Measurements from ENCODE around the gene FMNL3.

The FMNL3 gene

GRCh38 chr12:49673446-49674317 lies 33.5 kb downstream of the FMNL3 start:
- peak; percentile 94 for DNase-seq

DNA sequence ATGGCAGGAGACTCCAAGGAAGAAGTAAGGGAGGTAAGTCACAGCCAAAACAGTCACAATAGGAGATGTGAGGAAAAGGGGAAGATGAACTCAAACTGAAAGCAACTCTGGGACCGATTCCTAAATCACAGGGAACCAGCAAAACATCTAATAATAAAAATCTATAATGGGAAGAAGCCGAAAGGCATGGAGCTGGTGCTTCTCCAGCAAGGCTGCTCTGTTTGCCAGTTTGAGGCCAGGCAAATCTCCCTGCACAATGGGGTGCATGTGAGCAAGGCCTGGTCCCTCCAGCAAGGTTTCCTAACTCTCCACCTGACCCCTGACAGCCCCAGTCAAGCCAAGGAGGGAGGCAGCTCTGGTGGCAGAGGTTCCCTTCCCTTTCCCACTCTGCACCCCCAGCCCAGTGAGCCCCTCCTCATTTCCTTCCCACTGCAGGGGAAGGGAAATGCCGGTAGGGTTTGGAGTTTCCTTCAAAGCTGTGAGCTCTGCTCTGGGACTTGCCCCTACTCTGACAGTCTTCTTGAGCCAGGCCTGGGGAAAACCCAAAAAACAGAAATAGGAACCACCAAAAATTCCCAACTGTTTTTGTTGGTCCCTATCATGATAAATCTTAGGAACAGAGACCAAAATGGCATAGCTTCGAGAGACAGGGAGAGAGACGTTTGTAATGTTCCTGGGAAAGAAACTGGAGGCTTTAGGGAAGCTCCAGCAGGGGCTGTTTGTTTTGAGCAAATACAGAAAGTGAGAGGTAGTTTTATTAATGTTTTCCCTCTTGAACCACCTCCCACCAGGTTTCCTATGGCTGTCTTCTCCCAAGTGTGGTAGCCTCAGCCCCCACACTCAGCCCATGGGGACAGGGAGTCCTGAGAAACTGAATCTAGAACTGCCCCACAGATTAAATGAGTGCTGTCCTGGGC lies 34.6 kb downstream of the FMNL3 start:
- DNase-seq, result no peak

- DNase-seq, result no peak
Observed at GRCh38 chr12:49671031-49671765, 36.0 kb downstream of the FMNL3 start.

- no peak for DNase-seq
Observed at GRCh38 chr12:49669796-49670195, 37.4 kb downstream of the FMNL3 start.

DNA sequence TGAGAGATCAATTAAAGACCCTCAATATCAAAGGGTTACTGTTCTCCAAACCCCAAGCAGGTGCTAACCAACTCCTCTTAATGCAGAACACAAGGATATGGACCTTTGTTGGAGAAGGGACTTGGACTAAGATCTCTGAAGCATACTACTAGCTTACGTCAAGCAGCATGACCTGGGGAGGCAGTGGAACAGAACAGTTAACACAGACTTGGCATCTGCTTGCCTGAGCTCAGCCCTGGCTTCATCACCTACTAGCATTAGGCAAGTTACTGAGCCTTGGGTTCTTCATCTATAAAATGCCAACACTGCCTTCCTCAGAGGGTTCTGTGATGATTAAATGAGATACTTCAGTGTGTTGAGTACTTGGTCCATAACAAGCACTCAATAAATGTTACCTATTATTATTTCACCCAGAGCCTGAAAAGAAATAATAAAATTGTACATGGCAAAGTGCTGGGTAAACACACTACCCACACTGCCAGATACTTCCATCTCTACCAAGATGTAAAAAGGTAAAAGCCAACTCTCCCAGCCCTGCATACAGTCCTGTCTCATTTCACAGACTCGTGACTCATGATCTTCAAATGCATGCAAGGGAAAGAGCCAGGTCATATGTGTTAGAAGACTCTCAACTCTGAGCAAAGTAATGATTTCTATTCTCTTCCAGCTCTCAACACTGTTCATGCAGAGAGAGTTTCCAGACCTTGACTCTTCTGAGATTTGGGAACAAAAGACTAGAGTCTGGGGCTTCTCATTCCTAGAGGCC lies 39.7 kb downstream of the FMNL3 start:
- DNase-seq, result no peak

DNA sequence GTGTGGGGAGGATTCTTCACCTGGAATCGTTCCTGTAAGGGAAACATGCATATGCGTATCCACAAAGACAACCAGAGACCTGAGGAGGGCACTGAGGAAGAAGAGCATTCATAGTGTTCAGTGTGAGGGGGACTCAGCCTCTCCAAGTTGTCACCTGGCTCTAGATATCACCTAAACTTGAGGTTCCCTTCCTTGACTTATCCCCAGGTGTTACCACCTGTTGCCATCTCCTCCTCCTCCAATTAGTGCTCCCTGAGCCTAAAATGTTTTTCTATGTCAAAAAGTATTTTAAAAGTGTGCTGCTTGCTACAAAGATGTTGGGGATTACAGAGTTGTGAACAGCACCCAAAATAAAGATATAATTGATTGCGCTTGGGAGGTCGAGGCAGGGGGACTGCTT lies 41.0 kb downstream of the FMNL3 start:
- no peak for DNase-seq

- no peak for DNase-seq
Observed at GRCh38 chr12:49665384-49665783, 41.8 kb downstream of the FMNL3 start.

GRCh38 chr12:49664591-49665239 lies 42.5 kb downstream of the FMNL3 start:
- no peak for DNase-seq

- no peak for DNase-seq
Observed at GRCh38 chr12:49664167-49664566, 43.0 kb downstream of the FMNL3 start.

DNA sequence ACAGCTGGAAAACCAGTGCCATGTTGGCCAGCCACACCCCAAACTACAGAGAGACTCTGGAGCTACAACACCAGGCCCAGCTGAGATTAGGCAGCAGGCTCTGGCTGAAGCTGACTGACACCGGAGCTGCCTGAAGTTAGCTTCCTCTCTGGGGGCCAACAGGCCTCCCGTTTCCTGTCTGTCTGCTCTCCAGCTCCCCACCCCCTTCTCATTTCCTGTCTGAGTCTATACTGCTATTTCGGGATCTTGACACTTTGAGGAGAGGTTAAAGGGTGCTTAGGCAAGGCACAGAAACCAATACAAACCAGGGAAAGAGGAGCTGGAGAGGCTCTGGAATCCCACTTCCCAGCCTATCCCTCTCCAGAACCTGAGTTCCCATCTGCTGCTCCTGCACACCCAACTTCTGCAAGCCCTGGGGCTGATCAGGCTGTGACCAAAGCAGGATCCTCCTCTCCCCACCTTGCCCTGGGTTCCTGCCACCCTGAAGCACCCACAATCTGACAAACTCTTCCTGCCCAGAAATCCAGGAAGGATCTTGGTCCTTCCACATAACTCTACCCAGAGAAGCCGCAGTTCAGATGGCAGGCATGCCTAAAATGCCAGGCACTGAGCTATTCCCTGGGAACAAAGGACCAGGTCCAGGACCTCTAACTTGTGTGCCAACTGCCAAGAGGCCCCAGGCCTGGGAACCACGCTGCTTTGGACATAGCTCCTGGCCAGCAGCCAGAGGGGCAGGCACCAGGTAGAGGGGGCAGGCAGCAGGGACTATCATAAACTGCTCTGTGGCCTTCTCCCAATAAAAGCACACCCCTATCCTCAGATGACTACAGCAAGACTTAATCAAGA lies 44.0 kb downstream of the FMNL3 start:
- peak; percentile 54 for DNase-seq

DNA sequence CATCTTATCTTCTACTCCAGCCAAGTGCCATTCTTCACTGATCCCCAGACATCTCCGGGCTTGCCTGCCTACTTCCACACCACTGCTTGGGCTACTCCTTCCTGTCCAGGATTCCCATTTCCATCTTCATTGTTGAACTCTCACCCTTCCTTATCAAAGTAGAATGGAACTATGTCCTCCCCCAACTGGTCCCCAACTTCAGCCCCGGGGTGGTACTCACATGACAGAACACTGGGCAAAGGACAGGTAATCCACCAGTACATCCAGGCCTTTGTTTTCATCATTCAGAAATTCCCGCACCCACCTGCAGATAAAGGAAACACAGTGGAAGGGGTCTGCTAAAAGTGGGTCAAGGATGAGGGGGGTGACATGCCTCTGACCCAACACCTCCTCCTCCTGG lies 45.5 kb downstream of the FMNL3 start:
- DNase-seq, result no peak

GRCh38 chr12:49661191-49661590 lies 46.0 kb downstream of the FMNL3 start:
- DNase-seq, result no peak

DNA sequence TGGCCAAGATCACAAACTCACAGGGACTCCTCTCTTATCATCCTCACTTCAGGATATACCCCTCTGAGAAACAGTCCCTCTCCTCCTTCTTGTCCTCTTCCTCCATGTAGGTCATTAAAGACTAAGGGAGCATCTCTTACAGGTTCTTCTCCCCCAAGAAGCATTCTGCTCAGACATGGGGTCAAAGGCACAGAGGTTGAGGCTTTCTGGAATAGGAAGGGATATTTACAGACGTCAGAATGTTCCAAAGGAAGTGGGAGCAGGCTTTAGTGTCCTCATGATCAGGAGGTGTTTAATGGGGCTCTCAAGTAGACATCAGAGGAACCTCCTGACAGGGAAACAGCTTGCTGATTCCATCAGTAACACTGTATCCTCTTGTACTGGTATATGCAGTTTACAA lies 47.5 kb downstream of the FMNL3 start:
- DNase-seq, result no peak

DNA sequence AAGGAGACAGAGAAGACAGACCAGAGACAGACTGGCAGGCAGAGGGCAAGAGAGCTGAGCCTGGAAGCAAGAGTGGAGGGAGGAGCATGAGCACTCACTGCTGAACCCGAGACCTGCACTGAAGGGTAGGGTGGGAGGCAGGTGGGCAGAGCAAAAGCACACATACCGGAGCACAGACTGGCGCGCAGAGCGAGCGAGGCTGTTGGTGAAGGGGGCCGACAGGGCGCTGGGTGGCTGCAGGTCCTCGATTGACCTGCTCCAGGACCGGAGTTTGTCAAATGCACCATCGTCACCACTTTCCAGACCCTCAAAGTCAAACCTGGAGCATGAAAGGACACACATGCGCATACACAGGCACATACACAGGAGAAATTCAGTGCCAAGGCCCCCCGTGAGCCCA lies 48.9 kb downstream of the FMNL3 start:
- DNase-seq, result no peak

DNA sequence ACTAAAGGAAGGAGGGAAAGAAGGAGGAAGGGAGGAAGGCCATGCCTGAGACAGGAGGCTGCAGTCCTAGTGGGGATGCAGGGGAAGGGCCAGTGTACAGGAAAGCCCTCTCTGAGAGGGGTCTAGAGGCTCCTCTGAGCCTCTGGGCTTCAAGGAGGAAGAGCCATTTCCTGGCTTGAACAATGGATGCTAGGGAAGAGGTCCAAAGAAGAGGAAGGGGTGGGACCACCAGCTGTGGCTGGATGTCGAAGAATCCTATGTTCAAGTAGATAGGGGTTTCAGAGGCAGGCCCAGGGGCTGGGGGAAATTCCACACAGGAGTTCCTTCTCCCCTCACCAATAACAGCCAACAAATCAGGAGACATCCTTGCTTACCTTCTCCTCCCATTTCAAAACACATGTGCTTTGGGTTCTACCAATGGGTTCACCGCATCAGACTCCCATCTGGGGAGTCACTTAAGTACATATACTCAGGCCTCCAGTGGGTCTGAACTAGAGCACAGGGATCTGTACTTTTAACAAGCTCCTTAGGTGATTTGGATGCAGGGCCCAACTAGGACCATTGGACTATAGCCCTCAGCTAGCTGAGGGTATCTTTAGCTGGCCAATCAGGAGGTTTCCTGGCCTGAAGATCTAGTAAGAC lies 51.5 kb downstream of the FMNL3 start:
- no peak for DNase-seq

DNA sequence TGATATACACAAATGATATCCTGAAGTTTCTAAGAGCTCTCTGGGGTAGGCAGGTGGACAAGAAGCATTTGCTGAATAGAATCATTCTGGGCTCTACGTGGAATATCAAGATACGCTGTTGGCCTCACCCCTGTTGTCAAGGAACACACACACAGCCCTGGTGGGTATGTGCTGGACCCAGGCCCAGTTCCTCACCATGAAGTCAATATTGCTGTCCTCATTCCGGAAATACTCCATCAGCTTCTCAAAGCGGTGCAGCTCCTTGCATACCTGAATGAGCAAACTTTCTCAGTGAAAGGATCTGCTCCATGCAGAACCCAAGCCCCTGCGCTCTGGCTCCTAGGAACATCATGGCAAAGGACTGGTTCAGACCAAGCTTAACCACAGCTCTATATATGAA lies 52.5 kb downstream of the FMNL3 start:
- DNase-seq, result no peak

GRCh38 chr12:49652921-49653520 lies 54.2 kb downstream of the FMNL3 start:
- DNase-seq, result no peak

DNA sequence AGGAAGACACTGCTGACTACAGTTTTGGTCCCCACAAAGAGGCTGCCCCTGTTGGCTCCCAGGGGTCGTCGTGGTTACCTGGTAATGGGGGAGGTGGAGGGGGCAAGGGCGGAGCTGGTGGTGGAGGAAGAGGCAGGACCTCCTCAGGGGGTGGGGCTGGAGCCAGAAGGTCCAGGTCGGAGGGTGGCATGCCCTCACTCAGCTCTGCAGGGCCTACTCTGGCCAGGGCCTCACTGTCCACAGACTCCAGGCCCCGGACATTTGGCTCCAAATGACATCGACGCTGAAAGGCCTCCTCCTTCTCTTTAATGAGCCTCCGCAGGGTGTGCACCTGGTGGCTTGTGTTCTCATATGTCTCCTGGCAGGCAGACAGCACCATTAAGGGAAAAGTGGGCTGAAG lies 55.4 kb downstream of the FMNL3 start:
- no peak for DNase-seq

- DNase-seq, result no peak
Observed at GRCh38 chr12:49649892-49650291, 57.3 kb downstream of the FMNL3 start.

- DNase-seq, result no peak
Observed at GRCh38 chr12:49649445-49649844, 57.8 kb downstream of the FMNL3 start.
